Neural cell (in vitro differentiated cells): Measurements from ENCODE around the gene ATPAF1.

ENCODE experiments used
- EZH2 ChIP-seq: fragments of 200-600, 300-800 bp; shearing (Covaris generic), sonication (generic); IDR thresholded peaks from 2 replicates; pipeline ENCODE4 v1.6.1; 2014; ENCODE audit warnings: antibody characterized with exemption, low read length, borderline replicate concordance, mild to moderate bottlenecking; ENCODE audit not compliant: insufficient read depth, poor library complexity, severe bottlenecking
- POLR2AphosphoS5 ChIP-seq: IDR thresholded peaks from 2 replicates; pipeline ENCODE4 v1.6.1; 2012
- TAF1 ChIP-seq: IDR thresholded peaks from 2 replicates; pipeline ENCODE4 v1.6.1; 2012; ENCODE audit warnings: low read depth
- TF ChIP-seq, protein P1 (sequence below): fragments of 450-650 bp; IDR thresholded peaks from 2 replicates; pipeline ENCODE4 v1.5.1; 2014; ENCODE audit warnings: antibody characterized with exemption, mild to moderate bottlenecking, moderate library complexity; ENCODE audit not compliant: poor library complexity, severe bottlenecking

DNA sequence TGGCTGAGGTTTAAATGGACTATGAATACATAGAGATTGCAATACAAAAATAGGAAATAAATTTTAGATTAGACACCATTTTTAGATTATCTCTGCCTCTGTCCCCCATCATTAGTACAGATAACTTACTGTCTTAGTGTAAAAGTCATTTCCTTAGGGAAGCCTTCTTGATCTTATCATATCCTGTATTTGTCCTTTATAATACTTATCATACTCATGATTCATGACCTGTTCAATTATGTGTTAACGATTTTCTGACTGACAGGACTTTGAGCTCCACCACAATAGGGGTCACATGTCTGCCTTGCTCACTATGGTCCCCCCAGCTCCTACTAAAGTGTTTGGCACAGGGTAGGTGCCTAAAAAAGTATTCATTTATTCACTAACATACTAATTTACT is 18.1 kb upstream of the ATPAF1 start:
- TF ChIP-seq, protein P1, sequence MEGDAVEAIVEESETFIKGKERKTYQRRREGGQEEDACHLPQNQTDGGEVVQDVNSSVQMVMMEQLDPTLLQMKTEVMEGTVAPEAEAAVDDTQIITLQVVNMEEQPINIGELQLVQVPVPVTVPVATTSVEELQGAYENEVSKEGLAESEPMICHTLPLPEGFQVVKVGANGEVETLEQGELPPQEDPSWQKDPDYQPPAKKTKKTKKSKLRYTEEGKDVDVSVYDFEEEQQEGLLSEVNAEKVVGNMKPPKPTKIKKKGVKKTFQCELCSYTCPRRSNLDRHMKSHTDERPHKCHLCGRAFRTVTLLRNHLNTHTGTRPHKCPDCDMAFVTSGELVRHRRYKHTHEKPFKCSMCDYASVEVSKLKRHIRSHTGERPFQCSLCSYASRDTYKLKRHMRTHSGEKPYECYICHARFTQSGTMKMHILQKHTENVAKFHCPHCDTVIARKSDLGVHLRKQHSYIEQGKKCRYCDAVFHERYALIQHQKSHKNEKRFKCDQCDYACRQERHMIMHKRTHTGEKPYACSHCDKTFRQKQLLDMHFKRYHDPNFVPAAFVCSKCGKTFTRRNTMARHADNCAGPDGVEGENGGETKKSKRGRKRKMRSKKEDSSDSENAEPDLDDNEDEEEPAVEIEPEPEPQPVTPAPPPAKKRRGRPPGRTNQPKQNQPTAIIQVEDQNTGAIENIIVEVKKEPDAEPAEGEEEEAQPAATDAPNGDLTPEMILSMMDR, result no peak
- TF ChIP-seq POLR2AphosphoS5 (no peak), EZH2 (no peak), TAF1 (no peak)
